LHCN-M2 (cell line): ENCODE measurements around the gene VIPR1. TPM values are rescaled to one million over a fixed set of nuclear protein-coding genes. Genes with fewer than 3 reads are reported as not detected.

Source experiments
- DNase-seq: peaks from one replicate; pipeline ENCODE4 v3.0.0-alpha.2; 2012; ENCODE audit warnings: low read depth
- polyA plus RNA-seq: library from polyadenylated mRNA; unstranded; fragments of >200 nt; gene quantifications from one replicate; pipeline ENCODE4 v1.2.1, GENCODE V29; 2012; ENCODE audit warnings: missing spikeins
- total RNA-seq: library from RNA; depleted of rRNA; stranded (reverse); fragments of >200 nt; gene quantifications from 2 replicates; pipeline ENCODE4 v1.2.3, GENCODE V29; 2014; rRNA removed

Gene VIPR1, protein sequence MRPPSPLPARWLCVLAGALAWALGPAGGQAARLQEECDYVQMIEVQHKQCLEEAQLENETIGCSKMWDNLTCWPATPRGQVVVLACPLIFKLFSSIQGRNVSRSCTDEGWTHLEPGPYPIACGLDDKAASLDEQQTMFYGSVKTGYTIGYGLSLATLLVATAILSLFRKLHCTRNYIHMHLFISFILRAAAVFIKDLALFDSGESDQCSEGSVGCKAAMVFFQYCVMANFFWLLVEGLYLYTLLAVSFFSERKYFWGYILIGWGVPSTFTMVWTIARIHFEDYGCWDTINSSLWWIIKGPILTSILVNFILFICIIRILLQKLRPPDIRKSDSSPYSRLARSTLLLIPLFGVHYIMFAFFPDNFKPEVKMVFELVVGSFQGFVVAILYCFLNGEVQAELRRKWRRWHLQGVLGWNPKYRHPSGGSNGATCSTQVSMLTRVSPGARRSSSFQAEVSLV
- total RNA-seq, result not detected in 2 replicates
- polyA plus RNA-seq, result not detected

- DNase-seq, result no peak
These were observed at the start of gene VIPR1 for GRCh38 chr3:42502429-42503250. VIPR1 (plus strand) TSS chr3:42502643; CDS start chr3:42502736, 93 bp downstream.

DNA sequence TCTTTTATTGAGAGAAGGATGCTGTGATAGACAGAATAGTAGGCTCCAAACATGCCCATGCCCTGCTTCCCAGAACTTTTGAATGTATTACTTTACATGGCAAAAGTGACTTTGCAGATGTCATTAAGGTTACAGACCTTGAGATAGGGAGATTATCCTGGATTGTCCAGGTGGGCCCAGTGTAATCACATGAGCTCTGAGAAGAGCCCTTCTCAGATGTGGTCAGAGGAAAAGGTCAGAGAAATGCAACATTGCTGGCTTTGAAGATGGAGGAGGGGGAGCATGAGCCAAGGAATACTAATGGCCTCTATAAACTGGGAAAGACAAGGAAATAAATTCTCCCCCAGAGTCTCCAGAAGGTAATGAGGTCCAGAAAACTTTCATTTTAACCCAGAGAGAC lies 46.2 kb upstream of the VIPR1 start:
- DNase-seq, result no peak

DNA sequence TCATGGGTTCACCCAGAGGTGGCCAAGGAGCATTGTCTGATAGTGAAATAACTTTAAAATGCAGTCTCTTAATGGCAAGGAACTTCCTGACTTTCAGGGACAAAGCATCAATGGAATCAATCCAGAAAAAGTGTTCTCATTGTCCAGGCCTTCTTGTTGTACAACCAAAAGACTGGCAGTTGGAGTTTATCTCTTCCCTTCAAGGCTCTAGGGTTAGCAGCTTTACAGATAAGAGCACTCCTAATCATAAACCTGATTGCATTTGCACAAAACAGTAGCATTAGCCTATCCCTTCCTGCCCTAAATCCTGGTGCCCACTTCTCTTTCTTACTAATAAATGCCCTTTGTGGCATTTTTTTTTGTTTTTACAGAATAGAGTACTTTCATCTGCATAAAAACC lies 43.3 kb upstream of the VIPR1 start:
- DNase-seq, result no peak

DNA sequence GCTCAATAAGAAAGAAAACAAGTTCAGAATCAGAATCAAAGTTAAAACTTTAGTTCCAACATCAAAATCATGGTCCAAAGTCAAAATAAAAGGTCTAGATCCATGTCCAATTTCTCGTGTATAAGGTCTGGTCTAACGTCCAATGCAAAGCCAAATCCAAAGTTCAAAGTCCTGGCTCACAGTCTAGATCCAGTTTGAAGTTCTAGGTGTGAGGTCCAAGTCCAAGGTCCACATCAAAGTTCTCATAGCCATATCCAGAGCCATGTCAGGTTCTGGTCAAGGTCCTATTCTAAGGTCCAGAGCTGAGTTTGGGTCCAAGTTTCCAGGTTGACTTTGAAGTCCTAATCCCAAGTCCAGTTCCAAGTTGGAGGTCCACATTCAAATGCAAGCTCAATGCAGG lies 40.7 kb upstream of the VIPR1 start:
- no peak for DNase-seq

GRCh38 chr3:42463093-42463492 lies 39.4 kb upstream of the VIPR1 start:
- no peak for DNase-seq

DNA sequence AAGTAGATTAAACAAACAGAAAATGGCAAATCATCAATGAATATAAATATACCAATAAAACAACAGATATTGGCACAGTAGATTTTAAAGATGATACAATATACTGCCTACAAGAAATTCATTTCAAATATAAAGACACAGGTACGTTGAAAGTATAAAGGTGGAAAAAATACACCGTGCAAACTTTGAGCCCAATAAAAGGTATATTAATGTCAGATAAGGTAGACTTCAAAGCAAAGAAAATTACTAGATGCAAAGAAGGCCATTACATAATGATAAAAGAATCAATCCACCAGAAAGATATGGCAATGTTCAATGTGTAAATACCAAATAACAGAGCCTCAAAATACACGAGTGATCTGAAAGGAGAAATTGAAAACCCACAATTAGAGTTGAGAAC lies 34.3 kb upstream of the VIPR1 start:
- no peak for DNase-seq

GRCh38 chr3:42472555-42472954 lies 29.9 kb upstream of the VIPR1 start:
- no peak for DNase-seq

DNA sequence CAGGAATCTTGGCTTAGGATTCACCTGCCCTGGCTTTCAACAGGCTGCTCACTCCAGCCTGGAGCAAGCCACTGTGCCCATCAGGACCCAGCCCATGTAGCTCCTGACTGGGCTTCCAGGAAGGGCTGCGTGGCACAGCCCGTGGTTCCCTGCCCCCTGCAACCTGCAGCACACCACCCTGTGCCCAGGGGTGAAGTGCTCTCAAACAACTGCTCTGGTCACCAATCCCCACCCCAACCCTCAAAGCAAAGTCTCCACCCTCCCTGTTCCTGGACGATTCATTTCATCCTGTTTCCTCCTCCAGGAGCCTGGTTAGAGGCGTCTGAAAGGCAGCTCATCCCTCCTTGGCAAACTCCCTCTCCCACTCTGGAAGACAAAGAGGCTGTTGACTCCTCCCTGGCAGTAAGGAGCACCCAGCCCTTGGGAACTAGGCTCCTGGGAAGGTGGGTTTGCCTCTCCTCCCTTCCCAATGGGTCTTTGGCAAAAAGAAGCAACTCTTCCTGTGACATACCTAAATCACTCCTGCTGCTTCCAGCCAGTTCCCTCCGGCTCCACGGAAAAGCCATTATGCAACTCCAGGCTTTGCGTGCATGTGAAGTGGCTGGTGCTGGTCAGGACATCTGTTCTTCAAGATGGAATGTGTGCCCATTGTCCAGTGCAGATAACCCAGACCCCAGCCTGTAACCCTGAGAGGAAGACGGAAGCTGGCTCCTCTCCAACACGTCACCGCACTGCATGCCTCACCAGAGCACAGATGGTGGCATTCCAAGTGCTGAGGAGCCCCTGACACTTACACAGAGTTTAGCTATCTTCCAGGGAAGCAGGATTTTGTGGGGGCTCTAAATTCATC lies 29.1 kb upstream of the VIPR1 start:
- DNase-seq, result peak; percentile 44

- no peak for DNase-seq
These were observed 26.0 kb upstream of the VIPR1 start for GRCh38 chr3:42476225-42477125.

- no peak for DNase-seq
These were observed 24.7 kb upstream of the VIPR1 start for GRCh38 chr3:42477696-42478095.

GRCh38 chr3:42478830-42479229 lies 23.6 kb upstream of the VIPR1 start:
- no peak for DNase-seq

DNA sequence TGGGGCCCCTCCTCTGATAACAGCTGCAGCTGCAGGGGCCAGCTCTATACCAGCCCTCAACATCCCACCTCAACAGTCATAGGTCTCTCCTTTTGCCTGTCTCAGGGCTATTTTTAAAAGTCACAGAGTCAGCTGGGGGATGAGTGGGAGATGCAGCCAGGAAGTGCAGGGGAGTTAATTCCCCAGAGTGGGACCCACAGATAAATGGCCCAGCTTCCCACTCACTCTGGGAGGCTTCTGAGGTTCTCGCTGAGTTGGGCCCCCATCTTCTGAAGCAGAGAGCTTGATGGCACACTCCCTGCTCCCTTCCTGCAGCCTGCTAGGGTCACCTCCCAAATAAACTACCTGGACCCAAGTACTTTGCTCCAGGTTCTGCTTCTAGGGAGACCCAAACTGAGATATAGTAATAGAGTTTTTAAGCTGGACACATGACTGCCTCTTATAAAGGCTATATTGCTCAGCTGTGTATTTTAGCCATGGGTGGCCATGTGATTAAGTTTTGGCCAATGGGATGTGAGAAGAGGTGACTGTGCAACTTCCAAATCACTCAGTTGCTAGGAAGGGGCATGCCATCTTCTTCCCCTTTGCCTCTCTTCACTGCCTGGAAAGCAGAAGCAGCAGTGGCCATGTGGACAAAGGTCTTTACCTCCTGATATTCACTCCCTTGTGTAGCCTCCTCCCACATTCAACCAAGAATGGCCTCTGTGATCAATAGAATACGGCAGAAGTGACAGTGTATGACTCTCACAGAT lies 15.5 kb upstream of the VIPR1 start:
- DNase-seq, result no peak

- no peak for DNase-seq
These were observed 13.8 kb upstream of the VIPR1 start for GRCh38 chr3:42488687-42489086.

- DNase-seq, result no peak
These were observed 13.1 kb upstream of the VIPR1 start for GRCh38 chr3:42489116-42489936.

- no peak for DNase-seq
These were observed 12.6 kb upstream of the VIPR1 start for GRCh38 chr3:42489937-42490227.

GRCh38 chr3:42490243-42490642 lies 12.2 kb upstream of the VIPR1 start:
- peak; percentile 12 for DNase-seq

DNA sequence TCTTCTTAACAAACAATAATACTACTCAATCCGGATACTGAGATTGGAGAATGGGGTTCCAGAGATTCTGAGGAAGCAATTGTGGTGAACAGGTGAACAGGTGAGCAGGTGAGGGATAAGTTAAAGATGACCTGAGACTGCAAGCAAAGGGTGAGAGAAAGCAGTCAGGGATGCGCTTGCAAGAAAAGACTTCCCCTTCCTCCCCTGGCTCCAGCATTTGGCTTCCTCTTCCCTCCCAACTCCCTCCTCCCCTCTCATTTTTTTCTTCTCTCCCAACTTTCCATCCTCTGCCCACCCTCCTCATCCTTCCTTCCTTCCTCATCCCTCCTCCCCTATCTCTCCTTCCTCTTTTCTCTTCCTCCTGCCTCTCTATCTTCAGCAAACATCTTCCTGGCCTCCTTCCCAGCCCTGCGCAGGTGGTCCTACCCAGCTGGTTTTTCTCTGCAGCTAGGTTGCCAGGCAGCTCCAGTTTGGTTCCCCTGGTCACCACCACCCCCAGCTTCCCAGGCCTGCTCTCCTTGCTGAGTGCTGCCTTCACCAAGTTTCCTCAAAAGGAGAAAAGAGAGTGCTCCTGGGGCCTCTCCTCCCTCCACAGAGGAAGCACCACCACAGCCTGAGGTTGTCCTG lies 10.4 kb upstream of the VIPR1 start:
- no peak for DNase-seq

DNA sequence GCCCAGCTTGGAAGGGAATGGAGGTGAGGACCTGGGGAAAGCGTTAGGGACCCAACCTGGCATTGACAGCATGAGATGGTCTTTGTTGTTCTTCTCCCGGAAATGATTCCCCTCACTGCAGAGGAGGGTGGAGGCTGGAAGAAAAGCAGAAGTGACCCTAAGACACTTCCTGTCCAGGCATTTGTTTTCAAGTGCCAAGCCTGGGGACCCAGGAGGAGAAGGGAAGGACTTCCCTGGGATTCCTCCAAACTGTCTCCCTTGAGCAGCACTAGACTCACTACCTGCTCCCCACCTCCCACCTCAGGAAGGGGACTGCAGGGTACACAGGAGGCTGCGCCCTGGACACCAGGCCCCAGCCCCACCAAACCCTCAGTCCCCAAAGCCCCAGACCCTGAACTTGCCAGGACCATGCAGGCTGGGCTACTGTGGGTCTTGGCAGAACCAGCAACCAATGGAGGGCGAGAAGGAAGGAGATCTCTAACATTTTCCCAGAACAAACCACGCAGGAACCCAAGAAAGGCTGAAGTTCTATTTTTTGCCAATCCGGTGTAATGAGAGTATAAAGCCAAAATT lies 9.8 kb upstream of the VIPR1 start:
- no peak for DNase-seq
